ENCODE measurements around the gene EXOC3L4.
"Not testable (repeated sequence)": the region's sequence is repeated elsewhere in the genome, so short reads cannot be mapped to it uniquely, and the experiment has no call there.

EXOC3L4 gene

GRCh38 chr14:103094406-103095209 lies at the start of gene EXOC3L4:
TSS of gene EXOC3L4 (plus strand) at chr14:103094725. CDS start at chr14:103100220, 5,495 bp downstream.
- no peak for DNase-seq (ENCODE audit: low spot score)

- no peak for DNase-seq (ENCODE audit: low spot score)
Measured at GRCh38 chr14:103045371-103045869, 49.1 kb upstream of the EXOC3L4 start.

- DNase-seq (ENCODE audit: low spot score), result not testable (repeated sequence)
Measured at GRCh38 chr14:103047453-103047852, 47.1 kb upstream of the EXOC3L4 start.

GRCh38 chr14:103050935-103051334 lies 43.6 kb upstream of the EXOC3L4 start:
- DNase-seq (ENCODE audit: low spot score), result no peak

GRCh38 chr14:103052407-103052806 lies 42.1 kb upstream of the EXOC3L4 start:
- no peak for DNase-seq (ENCODE audit: low spot score)

GRCh38 chr14:103055695-103056094 lies 38.8 kb upstream of the EXOC3L4 start:
- DNase-seq (ENCODE audit: low spot score), result no peak

GRCh38 chr14:103056322-103057027 lies 38.0 kb upstream of the EXOC3L4 start:
- DNase-seq (ENCODE audit: low spot score), result peak; percentile 77

GRCh38 chr14:103057028-103057371 lies 37.5 kb upstream of the EXOC3L4 start:
- DNase-seq (ENCODE audit: low spot score), result peak; percentile 60

GRCh38 chr14:103057372-103058163 lies 37.0 kb upstream of the EXOC3L4 start, which contains the start of gene CDC42BPB:
TSS of gene CDC42BPB (minus strand) at chr14:103057549. CDS start at chr14:103057173, 376 bp downstream.
- peak; percentile 95 for DNase-seq (ENCODE audit: low spot score)

- no peak for DNase-seq (ENCODE audit: low spot score)
Measured at GRCh38 chr14:103058164-103059055, 36.1 kb upstream of the EXOC3L4 start.

GRCh38 chr14:103059556-103059955 lies 35.0 kb upstream of the EXOC3L4 start:
- no peak for DNase-seq (ENCODE audit: low spot score)

GRCh38 chr14:103061482-103061976 lies 33.0 kb upstream of the EXOC3L4 start:
- no peak for DNase-seq (ENCODE audit: low spot score)

GRCh38 chr14:103064436-103064835 lies 30.1 kb upstream of the EXOC3L4 start:
- DNase-seq (ENCODE audit: low spot score), result no peak

- no peak for DNase-seq (ENCODE audit: low spot score)
Measured at GRCh38 chr14:103064978-103065377, 29.5 kb upstream of the EXOC3L4 start.

- DNase-seq (ENCODE audit: low spot score), result no peak
Measured at GRCh38 chr14:103065861-103066260, 28.7 kb upstream of the EXOC3L4 start.

- no peak for DNase-seq (ENCODE audit: low spot score)
Measured at GRCh38 chr14:103066399-103066798, 28.1 kb upstream of the EXOC3L4 start.

GRCh38 chr14:103067231-103067954 lies 27.1 kb upstream of the EXOC3L4 start:
- no peak for DNase-seq (ENCODE audit: low spot score)

GRCh38 chr14:103068351-103069073 lies 26.0 kb upstream of the EXOC3L4 start:
- DNase-seq (ENCODE audit: low spot score), result no peak

- no peak for DNase-seq (ENCODE audit: low spot score)
Measured at GRCh38 chr14:103070263-103070885, 24.2 kb upstream of the EXOC3L4 start.
